GM18520 (cell line): Measurements from ENCODE around the gene CTSF.
"Not testable (repeated sequence)": the region's sequence is repeated elsewhere in the genome, so short reads cannot be mapped to it uniquely, and the experiment has no call there.

Experiments
- ATAC-seq: cut with Tn5 transposase; IDR thresholded peaks from one replicate; pipeline ENCODE4 v1.9.1; 2021; ENCODE audit not compliant: unreplicated experiment

Gene CTSF

GRCh38 chr11:66568124-66568916, at the start of gene CTSF:
TSS of gene CTSF (minus strand) at chr11:66568606. CDS start at chr11:66568486, 120 bp downstream.
- ATAC-seq, result no peak

- ATAC-seq, result no peak
Measured at GRCh38 chr11:66617155-66617834, 48.9 kb upstream of the CTSF start.

GRCh38 chr11:66616379-66617154, 48.2 kb upstream of the CTSF start, which contains the start of gene RBM14:
TSS of gene RBM14 (plus strand) at chr11:66616630. CDS start at chr11:66616721, 91 bp downstream.
- peak; percentile 94 for ATAC-seq

GRCh38 chr11:66614073-66614472, 45.7 kb upstream of the CTSF start:
- no peak for ATAC-seq

- no peak for ATAC-seq
Measured at GRCh38 chr11:66612458-66612857, 44.1 kb upstream of the CTSF start.

- no peak for ATAC-seq
Measured at GRCh38 chr11:66609721-66610617, 41.6 kb upstream of the CTSF start.

GRCh38 chr11:66607126-66607834, 38.9 kb upstream of the CTSF start:
- ATAC-seq, result no peak

GRCh38 chr11:66606608-66607007, 38.2 kb upstream of the CTSF start:
- not testable (repeated sequence) for ATAC-seq

- no peak for ATAC-seq
Measured at GRCh38 chr11:66604155-66604554, 35.7 kb upstream of the CTSF start.

- no peak for ATAC-seq
Measured at GRCh38 chr11:66603072-66603471, 34.7 kb upstream of the CTSF start.

- ATAC-seq, result no peak
Measured at GRCh38 chr11:66600631-66601233, 32.3 kb upstream of the CTSF start.

- no peak for ATAC-seq
Measured at GRCh38 chr11:66600219-66600618, 31.8 kb upstream of the CTSF start.

- no peak for ATAC-seq
Measured at GRCh38 chr11:66598993-66599392, 30.6 kb upstream of the CTSF start.

GRCh38 chr11:66595245-66595904, 27.0 kb upstream of the CTSF start:
- no peak for ATAC-seq

GRCh38 chr11:66593650-66594049, 25.2 kb upstream of the CTSF start:
- ATAC-seq, result no peak

GRCh38 chr11:66593303-66593635, 24.9 kb upstream of the CTSF start:
- no peak for ATAC-seq

- peak; percentile 92 for ATAC-seq
Measured at GRCh38 chr11:66592457-66593302, 24.3 kb upstream of the CTSF start, which contains the start of the genes CCDC87 and CCS. TSS of gene CCDC87 (minus strand) at chr11:66593063. CDS start at chr11:66593015, 48 bp downstream. TSS of gene CCS (plus strand) at chr11:66593185. CDS start at chr11:66593262, 77 bp downstream.

- no peak for ATAC-seq
Measured at GRCh38 chr11:66591175-66591574, 22.8 kb upstream of the CTSF start.
